GM18499 (cell line): ENCODE results near the gene SMIM14.
"Not testable (repeated sequence)": the region's sequence is repeated elsewhere in the genome, so short reads cannot be mapped to it uniquely, and the experiment has no call there.

Source experiments
- ATAC-seq: cut with Tn5 transposase; IDR thresholded peaks from one replicate; pipeline ENCODE4 v1.9.1; 2021; ENCODE audit warnings: moderate number of reproducible peaks; ENCODE audit not compliant: insufficient read depth, unreplicated experiment

Gene SMIM14

DNA sequence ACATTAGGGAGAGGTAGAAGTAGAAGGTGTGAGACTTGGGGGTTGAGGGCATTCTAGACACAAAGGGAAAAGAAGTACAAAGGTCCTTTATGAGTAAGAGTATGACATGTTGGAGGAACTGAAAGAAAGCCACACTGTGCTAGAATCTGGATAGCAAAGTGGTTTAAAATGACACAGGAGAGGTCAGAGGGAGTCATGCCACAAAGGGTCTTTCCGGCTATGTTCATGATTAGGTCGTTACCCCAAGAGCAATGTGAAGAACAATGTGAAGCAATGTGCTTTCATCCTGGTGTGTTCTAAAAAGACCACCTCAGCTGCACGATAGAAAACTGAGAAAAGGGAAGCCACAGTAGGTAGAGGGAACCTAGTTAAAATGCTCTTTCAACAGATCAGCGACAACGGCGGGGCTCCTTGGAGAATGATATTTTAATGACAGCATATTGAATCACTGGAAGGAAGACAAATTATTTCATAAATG is 29.2 kb downstream of the SMIM14 start:
- ATAC-seq = peak; percentile 78

DNA sequence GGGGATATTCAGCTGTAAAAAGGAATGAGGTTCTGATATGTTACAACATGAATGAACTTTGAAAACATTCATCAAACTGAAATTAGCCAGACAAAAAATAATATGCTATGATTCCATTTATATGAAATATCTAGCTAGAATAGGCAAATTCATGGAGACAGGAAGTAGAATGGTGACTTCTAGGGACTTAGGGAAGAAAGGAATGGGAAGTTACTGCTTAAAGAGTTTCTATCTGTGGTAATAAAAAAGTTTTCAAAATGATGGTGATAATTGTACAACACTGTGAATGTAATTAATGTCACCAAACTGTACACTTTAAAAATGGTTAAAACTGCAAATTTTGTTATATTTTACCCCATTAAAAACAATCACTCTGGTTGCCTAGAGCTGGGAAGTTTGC is 30.2 kb downstream of the SMIM14 start:
- ATAC-seq = no peak

DNA sequence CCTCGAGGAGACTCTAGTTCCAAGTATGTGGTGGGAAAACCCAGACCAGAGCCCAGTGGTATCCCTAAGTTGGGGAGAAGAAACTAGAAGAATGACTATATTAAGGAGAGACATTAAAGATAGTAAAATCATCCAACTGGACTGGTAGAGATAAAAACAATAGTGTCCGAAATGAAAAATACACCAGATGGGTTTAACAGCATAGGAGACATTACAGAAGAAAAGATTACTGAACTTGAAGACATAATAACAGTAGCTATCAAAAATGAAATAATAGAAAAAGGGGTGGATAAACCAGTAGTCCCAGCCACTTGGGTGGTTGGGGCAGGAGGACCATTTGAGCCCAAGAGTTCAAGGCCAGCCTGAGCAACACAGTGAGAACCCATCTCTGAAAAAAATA is 31.9 kb downstream of the SMIM14 start:
- ATAC-seq = no peak

DNA sequence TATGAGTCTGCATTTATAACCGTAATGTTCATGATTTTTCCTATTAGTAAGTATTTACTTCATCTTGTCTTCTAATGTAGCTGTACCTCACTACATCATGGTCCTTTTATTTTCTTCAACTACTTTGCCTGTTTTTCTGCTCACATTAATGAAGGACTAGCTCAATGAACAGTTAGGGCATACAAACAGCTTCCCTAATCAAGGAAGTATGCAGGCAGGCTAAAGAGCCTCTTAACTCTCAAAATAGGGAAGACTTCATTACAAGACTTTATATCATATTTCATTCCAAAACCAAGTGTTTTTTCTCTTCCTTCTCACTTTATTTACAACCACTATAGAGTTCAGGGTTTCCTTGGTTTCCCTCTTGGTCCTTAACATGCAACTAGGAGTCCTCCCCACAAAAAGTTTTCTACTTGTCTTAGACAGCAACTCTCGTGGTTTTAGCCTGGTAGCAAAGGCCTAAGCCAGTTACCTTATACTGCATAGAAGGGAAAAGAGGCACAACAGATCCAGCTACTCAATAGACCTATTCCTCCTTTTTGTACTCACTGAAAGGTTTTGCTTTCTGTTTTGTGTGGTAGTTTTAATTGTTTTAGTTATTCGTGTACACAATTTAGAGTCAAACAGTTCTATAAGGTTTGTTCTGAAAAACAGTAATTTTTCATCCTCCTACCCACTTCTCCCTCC is 40.8 kb downstream of the SMIM14 start:
- no peak for ATAC-seq

DNA sequence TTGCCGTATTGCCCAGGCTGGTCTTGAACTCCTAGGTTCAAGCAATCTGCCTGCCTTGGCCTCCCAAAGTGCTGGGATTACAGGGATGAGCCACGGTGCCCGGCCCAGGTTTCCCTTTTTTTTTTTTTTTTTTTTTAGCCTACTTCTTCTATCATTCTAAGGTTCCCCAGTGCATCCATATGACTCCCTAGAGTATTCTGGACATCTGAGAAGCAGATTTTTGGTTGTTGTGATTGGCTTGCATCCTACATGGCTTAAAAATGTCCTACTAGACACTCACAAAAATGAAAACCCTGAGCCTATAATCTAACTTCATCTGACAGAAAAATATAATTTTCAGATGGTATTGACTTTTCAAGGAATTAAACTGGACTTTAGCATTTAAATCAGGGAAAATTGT is 41.7 kb downstream of the SMIM14 start:
- no peak for ATAC-seq

DNA sequence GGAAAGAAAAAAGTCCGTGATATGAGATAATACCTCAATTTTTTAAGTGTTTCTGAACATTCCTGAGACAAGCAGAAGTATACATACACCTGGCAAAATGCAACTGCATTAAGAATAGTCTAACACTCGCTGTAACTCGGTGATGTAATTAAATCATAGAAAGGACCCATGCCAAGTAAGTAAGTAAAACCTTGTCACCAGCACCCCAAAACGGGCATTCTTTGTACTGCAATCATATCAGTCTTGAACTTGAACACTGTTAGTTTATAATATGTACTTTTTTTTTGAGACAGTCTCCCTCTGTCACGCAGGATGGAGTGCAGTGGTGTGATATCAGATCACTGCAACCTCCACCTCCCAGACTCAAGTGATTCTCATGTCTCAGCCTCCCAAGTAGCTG is 47.4 kb downstream of the SMIM14 start:
- ATAC-seq = no peak

DNA sequence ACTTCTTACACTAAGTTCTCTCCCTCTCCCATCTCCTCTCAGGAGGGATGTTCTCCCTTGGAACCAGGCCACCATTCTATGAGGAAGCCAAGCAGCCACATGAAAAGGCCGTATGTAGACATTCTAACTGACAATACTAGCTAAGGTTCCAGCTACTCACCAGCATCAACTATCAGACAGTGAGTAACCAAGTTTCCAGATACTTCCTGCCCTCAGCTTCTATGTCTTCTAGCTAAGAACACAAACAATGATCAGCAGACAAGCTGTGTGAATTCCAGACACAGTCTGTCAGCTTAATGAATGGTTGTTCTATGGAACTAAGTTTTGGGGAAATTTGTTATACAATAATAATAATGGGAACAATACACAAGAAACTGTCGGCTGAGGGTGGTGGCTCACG is 50.8 kb downstream of the SMIM14 start:
- no peak for ATAC-seq

DNA sequence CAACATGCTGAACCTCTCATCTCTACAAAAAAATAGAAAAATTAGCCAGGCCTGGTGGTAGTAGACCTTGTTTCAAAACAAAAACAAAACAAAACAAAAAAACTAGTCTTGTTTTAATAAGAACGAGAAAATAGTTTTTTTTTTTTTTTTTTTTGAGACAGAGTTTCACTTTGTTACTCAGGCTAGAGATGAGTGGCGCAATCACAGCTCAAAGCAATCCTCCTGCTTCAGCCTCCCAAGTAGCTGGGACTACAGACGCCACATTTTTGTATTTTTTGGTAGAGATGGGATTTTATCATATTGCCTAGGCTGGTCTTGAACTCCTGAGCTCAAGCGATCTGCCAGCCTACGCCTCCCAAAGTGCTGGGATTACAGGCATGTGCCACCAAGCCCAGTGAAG is 63.7 kb downstream of the SMIM14 start:
- no peak for ATAC-seq

DNA sequence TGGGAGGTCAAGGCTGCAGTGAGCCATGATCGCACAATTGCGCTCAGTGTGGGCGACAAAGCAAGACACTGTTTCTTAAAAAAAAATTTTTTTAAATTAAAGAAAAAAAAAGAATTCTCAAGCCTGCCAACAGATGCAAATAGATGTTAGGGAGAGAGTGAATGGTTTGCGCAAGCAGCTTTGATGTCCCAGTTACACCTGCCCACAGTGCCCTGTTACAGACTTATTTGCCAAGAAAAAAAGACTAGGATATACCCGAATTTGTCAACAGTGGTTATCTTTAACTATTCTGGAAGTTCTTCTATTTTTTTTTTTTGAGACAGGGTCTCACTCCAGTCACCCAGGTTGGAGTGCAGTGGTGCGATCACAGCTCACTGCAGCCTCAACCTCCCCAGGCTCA is 67.2 kb downstream of the SMIM14 start:
- no peak for ATAC-seq

DNA sequence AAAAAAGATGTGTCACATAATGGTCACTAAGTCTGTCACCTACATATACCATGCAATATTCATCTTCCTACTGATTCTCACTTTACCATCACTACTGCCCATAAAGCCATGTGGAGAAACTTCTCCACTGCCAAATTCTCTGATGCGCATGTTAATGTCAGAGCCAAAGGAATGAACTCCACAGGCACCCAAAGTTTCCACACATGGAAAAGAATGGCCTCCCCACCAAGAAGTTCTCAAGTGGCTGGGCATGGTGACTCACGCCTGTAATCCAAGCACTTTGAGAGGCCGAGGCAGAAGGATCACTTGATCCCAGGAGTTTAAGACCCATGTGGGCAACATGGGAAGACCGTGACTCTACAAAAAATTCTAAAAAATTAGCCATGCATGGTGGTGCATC is 67.6 kb downstream of the SMIM14 start:
- ATAC-seq = no peak

DNA sequence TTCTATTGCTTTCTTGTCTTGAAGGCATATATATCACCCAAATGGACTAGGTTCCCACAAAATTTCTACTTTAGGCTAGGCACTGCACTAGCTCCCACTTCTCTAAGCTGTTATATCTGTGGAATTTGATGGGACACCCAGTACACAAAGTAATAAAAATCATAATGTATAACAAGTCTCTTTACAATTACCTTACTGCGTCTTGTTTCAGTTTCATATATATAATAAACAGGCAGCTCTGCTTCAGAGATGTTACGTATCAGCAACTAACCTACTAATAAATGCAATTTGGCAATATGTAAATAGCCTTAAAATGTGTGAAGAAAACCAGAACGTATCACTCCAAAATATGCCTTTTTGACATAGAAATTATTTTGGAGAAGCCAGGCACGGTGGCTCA is 69.5 kb downstream of the SMIM14 start:
- no peak for ATAC-seq

DNA sequence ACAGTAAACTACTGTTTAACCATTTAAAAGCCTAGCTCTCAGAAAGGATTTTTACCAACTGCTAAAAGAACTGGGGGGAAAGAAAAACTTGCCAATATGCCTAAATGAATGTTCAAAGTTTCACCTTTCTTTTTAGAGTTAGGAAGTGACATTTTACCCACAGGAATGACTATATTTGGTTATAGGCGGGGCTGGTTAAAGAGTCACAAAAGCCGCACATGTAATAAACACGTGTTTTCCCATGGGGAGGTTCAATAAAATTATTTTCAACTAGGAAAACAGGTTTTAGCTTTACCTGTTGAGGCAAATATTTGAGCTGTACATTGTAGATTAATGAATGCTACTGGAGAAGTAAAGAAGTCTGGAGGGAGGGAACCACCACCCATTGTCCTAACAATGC is 69.9 kb downstream of the SMIM14 start:
- ATAC-seq = no peak

DNA sequence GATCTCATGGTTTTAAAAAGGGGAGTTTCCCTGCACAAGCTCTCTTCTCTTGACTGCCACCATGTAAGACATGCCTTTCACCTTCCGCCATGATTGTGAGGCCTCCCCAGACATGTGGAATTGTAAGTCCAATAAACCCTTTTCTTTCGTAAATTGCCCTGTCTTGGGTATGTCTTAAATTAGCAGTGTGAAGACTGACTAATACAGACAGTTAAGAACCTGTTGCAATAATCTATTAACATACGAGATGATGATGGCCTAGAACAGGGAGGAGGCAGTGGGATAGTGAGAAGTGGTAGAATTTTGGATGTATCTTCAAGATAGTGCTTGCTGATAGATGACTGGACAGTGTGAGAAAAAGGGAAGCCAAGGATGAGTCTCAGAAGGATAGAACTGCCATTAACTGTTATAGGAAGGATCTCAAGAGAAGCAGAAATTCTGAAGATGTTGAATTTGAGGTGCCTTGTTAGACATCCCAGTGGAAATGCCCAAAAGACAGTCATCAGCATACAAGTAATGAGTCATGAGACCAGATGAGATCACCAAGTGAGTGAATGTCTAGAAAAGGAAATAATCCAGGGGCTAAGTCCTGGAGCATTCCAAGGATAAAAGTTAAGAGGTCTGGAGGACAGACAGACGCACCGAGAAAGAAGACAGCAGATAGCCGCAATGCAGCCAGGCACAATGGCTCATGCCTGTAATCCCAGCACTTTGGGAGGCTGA is 72.6 kb downstream of the SMIM14 start:
- no peak for ATAC-seq

DNA sequence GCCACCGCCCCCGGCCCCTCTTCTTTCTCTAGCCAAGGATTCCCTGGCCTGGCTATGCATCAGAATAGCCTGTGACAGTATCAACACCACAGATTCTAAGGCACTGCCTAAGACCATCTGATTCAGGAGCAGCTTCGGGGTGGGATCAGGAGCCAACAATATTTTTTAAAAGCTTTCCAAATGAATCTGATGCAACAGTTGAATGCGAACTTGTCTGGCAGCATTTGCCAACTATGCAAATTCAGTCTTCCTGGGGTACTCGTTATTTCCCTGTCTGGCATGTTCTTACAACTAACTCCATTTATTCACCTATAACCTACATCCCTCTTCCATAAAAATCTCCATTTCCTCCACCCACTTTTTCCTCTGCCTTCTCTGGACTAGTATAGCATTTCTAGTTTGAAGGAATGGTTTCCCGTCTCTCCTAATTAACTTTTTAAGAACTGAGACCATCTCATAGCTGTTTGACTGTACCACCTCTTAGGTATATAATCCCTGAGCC is 75.3 kb downstream of the SMIM14 start:
- no peak for ATAC-seq

DNA sequence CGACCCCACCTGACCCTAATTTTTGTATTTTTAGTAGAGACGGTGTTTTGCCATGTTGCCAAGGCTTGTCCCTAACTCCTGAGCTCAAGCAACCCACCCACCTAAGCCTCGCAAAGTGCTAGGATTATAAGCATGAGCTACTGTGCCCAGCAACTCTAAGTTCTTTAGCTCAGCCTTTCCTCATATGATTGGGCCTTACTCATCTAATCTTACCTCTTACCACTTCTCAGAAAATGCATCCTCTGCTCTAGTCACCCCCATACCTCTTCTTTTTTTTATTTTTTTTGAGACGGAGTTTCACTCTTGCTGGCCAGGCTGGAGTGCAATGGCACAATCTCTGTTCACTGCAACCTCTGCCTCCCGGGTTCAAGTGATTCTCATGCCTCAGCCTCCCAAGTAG is 75.9 kb downstream of the SMIM14 start:
- ATAC-seq = no peak

DNA sequence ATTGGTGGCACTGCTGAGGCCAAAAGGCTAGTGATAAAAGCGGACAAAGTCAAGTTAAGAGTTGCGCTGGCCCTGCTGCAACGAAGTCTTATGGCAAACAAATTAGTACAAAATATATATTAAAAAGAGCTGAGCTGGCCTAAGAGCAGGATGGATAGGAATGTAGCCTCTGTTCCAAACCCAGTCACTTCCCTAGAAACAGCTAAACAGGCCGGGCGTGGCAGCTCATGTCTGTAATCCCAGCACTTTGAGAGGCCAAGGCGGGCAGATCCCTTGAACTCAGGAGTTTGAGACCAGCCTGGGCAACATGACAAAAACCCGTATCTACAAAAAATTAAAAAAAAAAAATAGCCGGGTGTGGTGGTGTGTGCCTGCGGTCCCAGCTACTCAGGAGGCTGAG is 79.0 kb downstream of the SMIM14 start:
- ATAC-seq = no peak

DNA sequence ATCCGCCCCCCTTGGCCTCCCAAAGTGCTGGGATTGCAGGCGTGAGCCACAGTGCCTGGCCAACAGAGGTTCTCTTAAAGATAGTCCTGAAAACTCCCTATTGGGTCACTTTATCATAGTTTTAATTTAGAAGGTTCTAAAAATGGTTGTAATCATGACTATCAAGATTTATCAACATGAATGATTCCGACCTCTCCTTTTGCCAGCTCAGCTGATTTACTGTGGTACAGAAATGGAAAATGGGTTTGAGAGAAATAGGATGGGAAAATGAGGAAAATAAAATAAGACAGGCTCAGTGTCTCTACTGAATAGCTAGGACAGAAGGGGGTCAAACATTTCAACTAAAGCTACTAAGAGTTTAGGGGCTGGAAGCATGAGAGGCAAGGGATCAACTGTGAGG is 83.2 kb downstream of the SMIM14 start:
- ATAC-seq = no peak

DNA sequence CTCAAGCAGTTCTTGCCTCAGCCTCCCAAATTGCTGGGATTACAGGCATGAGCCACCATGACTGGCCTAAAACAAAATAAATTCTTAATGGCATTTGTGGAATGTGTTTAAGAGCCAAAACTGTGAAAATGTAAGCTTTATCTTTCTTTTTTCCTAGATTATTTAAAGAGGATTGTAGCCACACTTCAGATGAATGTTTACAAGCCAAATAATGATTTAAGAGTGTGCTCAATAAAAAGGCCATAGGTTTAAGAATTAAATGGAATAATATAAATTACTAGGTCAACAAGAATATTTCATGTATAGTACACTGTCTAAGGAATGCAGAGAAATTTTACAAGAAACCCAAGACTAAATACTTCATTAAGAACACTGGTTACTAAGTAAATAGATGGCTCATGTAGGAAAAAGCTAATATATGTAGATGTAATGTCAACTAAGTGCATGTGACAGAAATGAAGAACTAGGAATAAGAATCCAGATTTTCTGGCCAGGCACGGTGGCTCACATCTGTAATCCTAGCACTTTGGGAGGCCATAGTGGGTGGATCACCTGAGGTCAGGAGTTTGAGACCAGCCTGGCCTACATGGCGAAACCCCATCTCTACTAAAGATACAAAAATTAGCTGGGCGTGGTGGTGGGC is 90.1 kb downstream of the SMIM14 start:
- ATAC-seq = no peak

DNA sequence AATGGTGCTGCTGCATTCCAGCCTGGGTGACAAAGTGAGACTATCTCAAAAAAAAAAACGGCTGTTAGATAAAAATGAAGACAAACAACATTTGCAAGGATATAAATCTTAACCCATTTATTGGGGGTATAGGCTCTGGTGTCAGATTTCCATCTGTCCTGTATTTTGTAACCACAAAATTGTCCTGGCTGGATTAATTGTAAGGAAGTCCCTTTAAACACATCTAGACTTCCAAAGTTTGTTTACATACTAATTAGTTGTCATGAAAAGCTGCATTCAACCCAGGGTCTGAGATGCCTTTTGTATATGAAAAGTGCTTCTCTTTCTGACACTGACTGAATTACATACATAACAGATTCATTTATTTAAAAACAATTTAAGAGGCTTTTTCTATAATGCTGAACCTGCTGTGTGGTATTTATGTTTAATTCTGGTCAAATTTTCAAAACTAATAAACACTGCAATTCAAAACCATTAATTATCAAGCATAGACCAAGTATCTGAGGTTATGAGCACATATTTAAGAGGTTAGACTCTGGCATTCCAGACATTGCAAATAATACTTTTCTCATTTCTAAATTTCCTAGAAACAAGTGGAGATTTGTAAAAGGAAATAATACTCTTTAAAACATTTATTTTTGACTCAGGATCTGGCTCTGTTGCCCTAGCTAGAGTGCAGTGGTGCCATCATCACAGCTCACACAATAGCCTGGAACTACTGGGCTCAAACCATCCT is 93.9 kb downstream of the SMIM14 start:
- no peak for ATAC-seq

DNA sequence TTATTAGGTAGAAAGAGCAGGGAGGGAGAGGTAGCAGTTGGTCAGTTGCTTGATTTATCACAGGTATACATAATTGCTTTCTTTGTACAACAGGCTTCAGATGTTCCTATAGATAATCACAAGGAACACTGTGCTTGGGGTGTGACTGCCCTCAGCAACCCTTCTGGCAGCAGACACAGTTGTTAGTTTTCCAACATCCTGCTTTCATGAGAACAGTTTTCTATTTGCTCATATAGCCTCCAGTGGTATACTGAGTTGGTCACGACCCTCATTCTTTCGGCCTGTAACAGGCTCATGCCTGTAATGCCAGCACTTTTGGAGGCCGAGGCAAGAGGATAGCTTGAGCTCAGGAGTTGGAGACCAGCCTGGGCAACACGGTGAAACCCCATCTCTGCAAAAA is 94.6 kb downstream of the SMIM14 start:
- ATAC-seq = not testable (repeated sequence)

DNA sequence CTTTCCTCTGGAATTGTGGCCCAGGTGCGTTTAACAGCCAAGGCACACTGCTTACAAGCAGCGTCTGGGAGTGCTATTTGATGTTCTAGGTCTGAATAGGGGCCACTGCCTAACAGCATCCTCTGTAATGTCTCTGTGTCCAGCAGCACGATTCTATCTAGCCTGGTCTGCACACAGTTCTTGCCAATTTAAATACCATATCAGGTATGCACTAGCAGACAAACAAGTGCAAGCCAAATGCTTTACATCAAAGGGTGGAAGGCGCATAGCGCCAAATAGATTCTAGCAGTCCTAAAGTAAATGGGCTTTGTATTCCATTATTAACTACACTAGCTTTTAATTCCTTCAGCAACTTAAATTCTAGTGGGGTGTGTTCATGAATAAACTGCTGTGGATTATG is 95.6 kb downstream of the SMIM14 start:
- ATAC-seq = no peak
